Uterus (tissue), 4 donors: ENCODE measurements around the gene LSR. TPM values are rescaled to one million over a fixed set of nuclear protein-coding genes. Genes with fewer than 3 reads are reported as not detected.

Experiments used
- DNase-seq, 2 donors: peaks; one replicate each; pipeline ENCODE4 v3.0.0-alpha.2; 2019 to 2020
- H3K27ac ChIP-seq, 2 donors: fragments of 200-600 bp; sonication (generic); 1 replicate in 1 of 2; 2 replicates in 1 of 2; pipeline ENCODE4 v1.5.1; 2016 to 2018
- H3K27me3 ChIP-seq, 2 donors: fragments of 200-600 bp; sonication (generic); one replicate each; pipeline ENCODE4 v1.5.1; 2018 to 2019; ENCODE audit warnings: control low read depth in 1 of 2
- H3K36me3 ChIP-seq, 2 donors: fragments of 200-600 bp; sonication (generic); one replicate each; pipeline ENCODE4 v1.5.1; 2019; ENCODE audit warnings: control low read depth in 1 of 2
- H3K4me1 ChIP-seq, 2 donors: fragments of 200-600 bp; sonication (generic); one replicate each; pipeline ENCODE4 v1.5.1; 2018 to 2019; ENCODE audit warnings: control low read depth in 1 of 2
- H3K4me3 ChIP-seq, 2 donors: fragments of 200-600 bp; sonication (generic); 1 replicate in 1 of 2; 2 replicates in 1 of 2; pipeline ENCODE4 v1.5.1; 2018 to 2019; ENCODE audit warnings: mild to moderate bottlenecking in 1 of 2
- H3K9me3 ChIP-seq, 2 donors: fragments of 200-600 bp; sonication (generic); one replicate each; pipeline ENCODE4 v1.5.1; 2019; ENCODE audit warnings: control low read depth in 1 of 2
- POLR2A ChIP-seq, 2 donors: fragments of 450-650 bp; IDR thresholded peaks; one replicate each; pipeline ENCODE4 v1.6.1; 2016; ENCODE audit warnings: antibody characterized with exemption in 2 of 2, mild to moderate bottlenecking in 1 of 2, moderate library complexity in 1 of 2
- intact Hi-C: fragments of 100-400 bp; cut with DNase I; formaldehyde crosslinking; loops from one replicate; pipeline ENCODE4 v1.15.1; 2023; ENCODE audit warnings: low total_unique reads
- total RNA-seq, 4 donors: library from RNA; depleted of rRNA in 3 of 4; stranded (reverse); fragments of >200 nt in 3 of 4; gene quantifications; one replicate each; pipeline versions ENCODE4 v1.1.0 to v1.2.4, GENCODE V29; 2014 to 2023
- TF ChIP-seq, protein P1 (sequence below), 4 experiments: fragments of 200-600 bp in 2 of 4; fragments of 450-650 bp in 2 of 4; sonication (generic) in 2 of 4; IDR thresholded peaks; one replicate each; pipeline ENCODE4 v1.5.1; 2016 to 2019; ENCODE audit warnings: antibody characterized with exemption in 4 of 4, mild to moderate bottlenecking in 2 of 4, moderate library complexity in 1 of 4
- donor health status: DM: yes; HTN: yes; CAD: no.

Gene LSR
- total RNA-seq, 4 donors from 2014 or later, result 7.3 to 37.8 (median 20.2) TPM

DNA sequence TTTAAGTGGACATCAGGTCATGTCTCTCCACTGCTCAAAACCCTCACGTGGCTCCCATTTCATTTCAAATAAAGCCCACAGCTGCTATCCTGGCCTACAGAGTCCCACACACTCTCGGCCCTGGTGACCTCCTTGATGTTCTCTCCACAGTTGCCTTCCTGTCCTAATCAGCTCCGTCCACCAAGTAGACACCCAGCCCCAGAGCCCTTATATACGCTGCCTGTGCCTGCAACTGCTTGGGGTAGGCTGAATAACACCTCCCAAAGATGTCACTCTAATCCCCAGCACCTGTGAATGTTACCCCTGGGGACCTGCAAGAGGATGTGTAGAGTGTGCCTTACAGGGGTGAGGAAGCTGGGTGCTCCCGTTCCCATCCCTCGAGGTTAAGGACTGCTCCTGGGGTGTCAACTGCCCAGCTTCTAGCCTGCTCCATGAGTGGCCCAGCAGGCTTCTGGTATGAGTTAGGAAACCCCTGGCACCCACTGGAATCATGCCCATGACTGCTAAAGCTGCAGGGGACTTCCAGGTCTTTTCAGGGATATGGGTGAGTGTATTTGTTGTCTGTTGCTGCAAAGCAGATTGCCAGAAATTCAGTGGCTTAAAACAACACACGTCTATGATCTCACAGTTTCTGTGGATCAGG lies 26.3 kb upstream of the LSR start:
- no peak for DNase-seq
- no peak overlapping the region for H3K27ac ChIP-seq
- no peak overlapping the region for H3K4me3 ChIP-seq
- no peaks in the 10 kb centered on the region for H3K9me3 ChIP-seq
- no peaks in the 10 kb centered on the region for H3K27me3 ChIP-seq
- TF ChIP-seq, protein P1, sequence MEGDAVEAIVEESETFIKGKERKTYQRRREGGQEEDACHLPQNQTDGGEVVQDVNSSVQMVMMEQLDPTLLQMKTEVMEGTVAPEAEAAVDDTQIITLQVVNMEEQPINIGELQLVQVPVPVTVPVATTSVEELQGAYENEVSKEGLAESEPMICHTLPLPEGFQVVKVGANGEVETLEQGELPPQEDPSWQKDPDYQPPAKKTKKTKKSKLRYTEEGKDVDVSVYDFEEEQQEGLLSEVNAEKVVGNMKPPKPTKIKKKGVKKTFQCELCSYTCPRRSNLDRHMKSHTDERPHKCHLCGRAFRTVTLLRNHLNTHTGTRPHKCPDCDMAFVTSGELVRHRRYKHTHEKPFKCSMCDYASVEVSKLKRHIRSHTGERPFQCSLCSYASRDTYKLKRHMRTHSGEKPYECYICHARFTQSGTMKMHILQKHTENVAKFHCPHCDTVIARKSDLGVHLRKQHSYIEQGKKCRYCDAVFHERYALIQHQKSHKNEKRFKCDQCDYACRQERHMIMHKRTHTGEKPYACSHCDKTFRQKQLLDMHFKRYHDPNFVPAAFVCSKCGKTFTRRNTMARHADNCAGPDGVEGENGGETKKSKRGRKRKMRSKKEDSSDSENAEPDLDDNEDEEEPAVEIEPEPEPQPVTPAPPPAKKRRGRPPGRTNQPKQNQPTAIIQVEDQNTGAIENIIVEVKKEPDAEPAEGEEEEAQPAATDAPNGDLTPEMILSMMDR (IDR thresholded peaks at IDR 0.05), result no peak
- no peak for TF ChIP-seq POLR2A (IDR thresholded peaks at IDR 0.05)
- no peaks in the 10 kb centered on the region for H3K4me1 ChIP-seq
- intact Hi-C loops, result no loop called here
- H3K36me3 ChIP-seq, result no peaks in the 10 kb centered on the region

DNA sequence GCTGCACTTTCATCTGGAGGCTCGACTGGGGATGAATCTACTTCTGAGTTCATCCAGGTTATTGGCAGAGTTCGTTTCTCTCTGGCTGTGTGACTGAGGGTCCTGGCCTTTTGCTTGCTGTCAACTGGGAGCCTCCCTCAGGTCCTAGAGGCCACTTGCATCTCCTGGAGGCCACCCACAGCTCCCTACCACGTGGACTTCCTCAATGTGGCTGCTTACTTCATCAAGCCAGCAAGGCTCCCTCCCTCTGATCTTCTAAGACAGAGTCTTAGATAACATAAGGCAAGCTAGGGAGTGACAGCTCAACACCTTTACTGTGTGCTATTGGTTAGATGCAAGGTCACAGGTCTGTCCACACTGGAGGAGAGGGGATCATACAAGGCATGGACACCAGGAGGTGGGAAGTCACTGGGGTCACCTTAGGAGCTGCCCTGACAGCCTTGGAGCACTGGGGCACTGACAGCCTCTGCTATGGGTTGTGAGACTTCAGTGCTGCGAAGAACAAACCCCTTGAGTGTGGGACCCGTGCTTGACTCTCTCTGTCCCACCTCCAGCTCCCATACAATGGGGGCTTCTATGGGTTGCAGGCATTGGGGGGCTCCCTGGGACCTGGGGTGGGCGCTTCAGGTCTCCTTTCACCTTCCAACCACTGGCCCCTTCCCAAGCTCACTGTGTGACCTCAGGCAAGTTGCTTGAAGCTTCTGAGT lies 25.6 kb upstream of the LSR start:
- no peaks in the 10 kb centered on the region for H3K4me1 ChIP-seq
- H3K4me3 ChIP-seq, result no peak overlapping the region
- DNase-seq, result no peak
- no peak overlapping the region for H3K27ac ChIP-seq
- H3K27me3 ChIP-seq, result no peaks in the 10 kb centered on the region
- H3K36me3 ChIP-seq, result no peaks in the 10 kb centered on the region
- no peaks in the 10 kb centered on the region for H3K9me3 ChIP-seq
- no peak for TF ChIP-seq POLR2A (IDR thresholded peaks at IDR 0.05)
- TF ChIP-seq, protein P1 (IDR thresholded peaks at IDR 0.05), result no peak
- intact Hi-C loops, result no loop called here

DNA sequence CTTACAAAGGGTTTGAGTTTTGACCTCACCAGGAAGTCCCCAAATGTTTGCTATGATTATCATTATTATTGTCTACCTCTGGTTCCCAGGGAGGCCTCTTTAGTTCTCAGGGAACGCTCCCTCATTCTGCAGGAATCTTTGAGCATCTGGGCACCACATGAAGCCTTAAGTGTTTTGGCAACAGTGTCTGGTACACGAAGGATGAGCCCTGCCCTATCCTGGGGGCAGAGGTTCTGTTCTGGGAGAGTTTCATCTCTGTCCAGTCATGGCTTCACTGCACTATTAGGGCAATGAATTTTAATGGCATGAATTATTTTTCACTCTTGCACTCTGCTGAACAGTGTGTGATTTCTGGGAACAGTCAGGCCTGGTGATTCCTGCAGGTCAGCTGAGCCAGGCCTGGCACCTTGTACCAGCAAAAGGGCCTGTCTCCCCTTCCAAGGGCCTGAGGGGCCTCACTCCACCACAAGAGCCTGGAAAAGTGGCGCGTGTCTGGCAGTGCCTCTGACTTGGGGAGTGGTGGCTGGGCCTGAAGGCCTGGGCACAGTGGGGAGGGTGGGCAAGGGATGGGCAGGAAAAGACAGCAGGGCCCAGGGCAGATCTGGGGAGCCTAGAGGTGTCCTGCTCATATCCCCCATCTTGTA lies 24.8 kb upstream of the LSR start:
- Histone ChIP-seq H3K36me3 (no peaks in the 10 kb centered on the region), H3K27ac (no peak overlapping the region)
- no peak for TF ChIP-seq POLR2A (IDR thresholded peaks at IDR 0.05)

DNA sequence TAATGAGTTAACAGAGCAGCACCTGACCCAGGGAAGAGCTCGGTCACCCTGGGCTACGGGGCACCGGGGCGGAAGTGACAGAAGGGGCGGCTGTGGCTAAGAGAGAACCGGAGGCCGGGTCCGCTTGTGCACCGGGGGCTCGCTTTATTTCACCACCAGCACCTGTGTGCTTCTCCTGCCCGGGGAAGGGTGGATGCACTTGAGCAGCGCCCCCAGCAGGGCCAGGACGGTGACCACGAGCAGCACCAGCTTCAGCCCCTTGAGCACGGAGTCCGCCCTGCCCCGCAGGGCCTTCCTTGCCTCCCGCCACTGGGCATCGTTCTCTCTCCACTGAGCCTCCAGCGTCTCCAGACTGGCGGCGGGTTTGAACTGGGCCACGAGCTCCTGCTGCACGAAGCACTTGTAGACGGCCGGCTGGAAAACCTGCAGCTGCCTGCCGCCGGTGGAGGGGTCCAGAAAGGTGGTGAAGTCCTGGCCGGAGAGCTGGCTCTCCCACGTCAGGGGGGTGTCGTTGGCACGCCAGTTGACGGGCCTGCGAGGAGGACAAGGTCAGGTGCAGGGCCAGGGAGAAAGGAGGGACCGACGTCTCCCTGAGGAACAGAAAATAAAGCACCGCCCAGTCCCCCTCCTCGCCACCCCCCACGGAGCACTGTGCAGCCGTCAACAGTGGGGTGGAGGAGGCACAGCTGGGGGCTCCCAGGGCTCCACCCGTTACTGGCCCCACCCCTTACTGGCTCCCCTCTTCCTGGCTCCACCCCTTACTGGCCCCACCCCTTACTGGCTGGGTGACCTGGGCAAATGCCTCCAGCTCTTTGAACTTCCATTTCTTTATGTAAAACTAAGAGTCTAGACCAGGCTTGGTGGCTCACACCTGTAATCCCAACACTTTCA lies 23.9 kb upstream of the LSR start:
- no peak for DNase-seq
- TF ChIP-seq, protein P1 (IDR thresholded peaks at IDR 0.05), result no peak
- TF ChIP-seq POLR2A (IDR thresholded peaks at IDR 0.05), result no peak
- intact Hi-C loops, result no loop called here
- H3K4me3 ChIP-seq, result no peak overlapping the region
- no peak overlapping the region for H3K27ac ChIP-seq
- no peaks in the 10 kb centered on the region for H3K4me1 ChIP-seq
- H3K27me3 ChIP-seq, result no peaks in the 10 kb centered on the region
- no peaks in the 10 kb centered on the region for H3K36me3 ChIP-seq
- no peaks in the 10 kb centered on the region for H3K9me3 ChIP-seq

More for the DNA sequence above, 24.8 kb upstream of the LSR start:
- Histone ChIP-seq H3K4me3 (no peak overlapping the region), H3K9me3 (no peaks in the 10 kb centered on the region), H3K27me3 (no peaks in the 10 kb centered on the region), H3K4me1 (no peaks in the 10 kb centered on the region)
- intact Hi-C loops, result no loop called here
- no peak for DNase-seq

DNA sequence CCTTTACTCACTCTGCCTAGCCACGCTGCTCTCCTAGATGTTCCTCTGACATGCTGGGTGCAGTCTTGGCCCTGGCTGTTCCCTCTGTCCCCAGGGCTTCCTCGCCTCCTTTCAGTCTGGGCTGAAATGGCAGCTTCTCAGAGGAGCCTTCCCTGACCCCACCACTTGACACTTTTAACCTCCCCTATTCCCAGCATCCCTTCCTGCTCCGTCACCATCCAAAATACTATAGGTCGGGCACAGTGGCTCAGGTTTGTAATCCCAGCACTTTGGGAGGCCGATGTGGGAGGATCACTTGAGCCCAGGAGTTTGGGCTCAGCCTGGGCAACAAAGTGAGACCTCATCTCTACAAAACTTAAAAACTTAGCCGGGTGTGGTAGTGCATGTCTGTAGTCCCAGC lies 22.9 kb upstream of the LSR start:
- Histone ChIP-seq H3K9me3 (no peaks in the 10 kb centered on the region), H3K4me1 (no peaks in the 10 kb centered on the region), H3K27me3 (no peaks in the 10 kb centered on the region), H3K27ac (no peak overlapping the region), H3K4me3 (no peak overlapping the region), H3K36me3 (no peaks in the 10 kb centered on the region)
- no peak for TF ChIP-seq POLR2A (IDR thresholded peaks at IDR 0.05)
- TF ChIP-seq, protein P1 (IDR thresholded peaks at IDR 0.05), result no peak
- intact Hi-C loops, result no loop called here
- no peak for DNase-seq
